NCI-H128 (cell line): ENCODE data around the gene CACNA2D4.

Experiments
- DNase-seq: peaks from one replicate; lab custom pipeline; 2025; ENCODE audit not compliant: unreplicated experiment; lab: John Stamatoyannopoulos, UW

The CACNA2D4 gene

DNA sequence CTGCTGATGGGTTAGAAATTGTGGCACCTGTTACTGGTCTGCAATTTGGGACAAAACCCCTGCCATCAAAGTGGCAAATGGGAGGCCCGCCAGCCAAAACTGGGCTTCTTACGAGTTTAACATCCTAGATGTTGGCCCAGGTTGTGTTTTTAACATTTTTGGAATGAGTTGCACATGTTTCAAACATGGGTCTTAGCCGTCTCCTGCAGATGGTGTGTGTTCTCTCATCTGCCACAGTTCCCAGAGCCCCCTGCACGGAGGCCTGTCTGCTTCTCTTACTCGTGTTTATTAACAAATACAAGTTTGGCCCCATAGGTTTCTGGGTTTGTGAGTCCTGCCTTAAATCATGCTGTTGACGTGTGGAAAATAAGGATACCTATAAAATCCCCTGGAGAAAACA is 46.5 kb downstream of the CACNA2D4 start:
- DNase-seq = no peak

DNA sequence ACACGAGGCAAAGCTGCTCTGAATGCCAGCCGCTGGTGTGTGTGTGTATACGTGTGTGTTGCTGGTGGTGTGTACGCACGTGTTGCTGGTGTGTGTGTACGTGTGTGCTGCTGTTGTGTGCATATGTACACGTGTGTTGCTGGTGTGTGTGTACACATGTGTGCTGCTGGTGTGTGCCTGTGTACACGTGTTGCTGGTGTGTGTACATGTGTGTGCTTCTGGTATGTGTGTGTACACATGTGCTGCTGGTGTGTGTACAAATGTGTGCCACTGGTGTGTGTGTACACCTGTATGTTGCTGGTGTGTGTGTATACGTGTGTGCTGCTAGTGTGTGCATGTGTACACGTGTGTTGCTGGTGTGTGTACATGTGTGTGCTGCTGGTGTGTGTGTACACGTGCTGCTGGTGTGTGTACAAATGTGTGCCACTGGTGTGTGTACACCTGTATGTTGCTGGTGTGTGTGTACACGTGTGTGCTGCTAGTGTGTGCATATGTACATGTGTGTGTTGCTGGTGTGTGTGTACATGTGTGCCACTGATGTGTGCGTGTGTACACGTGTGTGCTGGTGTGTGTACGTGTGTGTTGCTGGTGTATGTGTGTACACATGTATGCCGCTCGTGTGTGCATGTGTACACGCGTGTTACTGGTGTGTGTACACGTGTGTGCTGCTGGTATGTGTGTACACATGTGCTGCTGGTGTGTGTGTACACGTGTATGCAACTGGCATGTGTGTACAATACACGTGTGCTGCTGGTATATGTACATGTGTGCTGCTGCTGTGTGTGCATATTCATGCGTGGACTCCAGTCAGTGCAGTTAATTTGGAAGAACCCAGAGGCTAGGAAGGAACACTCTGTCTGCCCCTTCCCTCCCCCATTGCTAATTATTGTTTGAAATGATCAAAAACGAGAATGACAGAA is 47.2 kb downstream of the CACNA2D4 start:
- DNase-seq = no peak

DNA sequence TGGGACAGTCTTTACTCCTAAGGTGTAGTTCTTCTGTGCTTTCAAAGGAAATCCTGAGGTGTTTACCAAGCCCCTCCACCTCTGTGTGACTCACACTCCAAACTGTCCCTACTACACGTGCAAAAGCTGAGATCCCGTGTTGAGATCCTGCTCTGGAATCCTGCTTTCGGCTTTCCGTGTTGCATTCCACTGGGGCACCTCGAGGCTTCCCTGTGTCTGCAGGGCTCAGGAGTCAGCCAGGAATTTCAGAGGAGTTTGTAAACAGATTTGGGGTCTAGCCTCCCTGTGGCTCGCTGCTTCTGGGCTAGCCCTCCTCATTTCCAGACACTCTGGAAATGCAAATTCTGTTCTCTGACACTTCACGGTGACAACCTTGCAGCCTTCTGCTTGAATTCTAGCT is 48.4 kb downstream of the CACNA2D4 start:
- DNase-seq = no peak

DNA sequence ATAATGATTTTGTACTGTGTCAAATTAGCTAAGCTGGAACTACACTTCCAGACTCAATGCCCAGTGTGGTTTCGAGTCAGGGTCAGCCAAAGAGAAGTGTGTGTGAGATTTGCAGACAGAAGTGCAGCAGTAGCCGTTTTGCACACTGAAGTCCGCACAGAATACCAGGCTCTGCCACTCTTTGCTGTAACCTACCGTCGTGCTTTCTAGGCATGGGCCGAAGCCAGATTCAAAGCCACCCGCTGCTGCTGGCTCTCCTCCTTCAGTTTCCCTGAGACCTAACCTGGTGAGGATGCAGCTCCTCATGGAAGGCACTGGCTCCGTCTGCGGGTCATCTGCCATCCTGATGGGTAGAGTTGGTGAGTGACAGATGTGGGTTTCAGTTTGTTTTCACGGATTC is 49.3 kb downstream of the CACNA2D4 start:
- DNase-seq = no peak

DNA sequence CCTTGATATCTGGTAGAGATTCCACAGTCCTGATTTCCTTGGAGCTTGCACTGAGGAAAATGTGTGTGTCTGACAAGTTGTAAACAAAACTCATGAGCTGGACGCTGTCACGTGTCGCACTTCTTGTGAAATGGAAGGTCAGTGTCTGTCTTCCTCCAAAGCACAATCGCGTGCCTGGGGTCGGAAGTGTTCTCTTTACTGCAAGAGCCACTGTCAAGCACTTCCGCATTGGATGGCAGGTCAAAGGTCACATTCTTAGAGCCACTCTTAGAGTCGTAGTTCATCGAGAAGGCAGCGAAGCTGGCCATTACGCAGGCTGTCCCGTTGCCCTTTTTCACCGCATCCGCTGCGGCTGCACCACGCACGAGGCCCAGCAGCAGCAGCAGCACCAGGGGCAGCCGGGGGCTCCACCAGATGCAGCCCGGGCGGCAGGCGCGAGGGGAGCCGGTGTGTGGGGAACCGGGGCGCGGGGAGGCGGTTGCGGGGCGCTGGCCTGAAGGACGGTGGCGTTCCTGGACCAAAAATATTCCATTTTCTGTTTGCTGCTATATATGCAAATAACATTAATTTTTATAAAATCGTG is 53.1 kb downstream of the CACNA2D4 start:
- DNase-seq = no peak

DNA sequence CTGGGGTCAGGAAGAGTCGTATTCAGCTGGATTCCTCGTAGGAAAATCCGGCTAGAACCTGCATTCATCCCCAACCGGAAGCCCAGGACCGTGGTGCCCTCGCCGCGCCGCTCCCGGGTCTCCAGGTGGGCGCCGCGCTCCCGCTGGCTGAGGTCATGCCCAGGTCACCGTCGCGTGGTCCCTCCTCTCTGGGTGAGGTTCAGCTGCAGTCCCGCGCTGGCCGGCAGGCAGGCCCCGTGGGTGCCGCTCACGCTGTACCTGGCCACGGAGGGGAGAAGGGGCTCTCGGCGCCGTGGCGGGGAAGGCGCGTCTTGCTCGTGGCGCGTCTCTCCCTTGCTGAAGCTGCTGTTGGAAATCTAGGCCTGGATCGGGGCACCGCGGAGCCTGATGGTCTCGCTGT is 53.6 kb downstream of the CACNA2D4 start:
- DNase-seq = no peak

DNA sequence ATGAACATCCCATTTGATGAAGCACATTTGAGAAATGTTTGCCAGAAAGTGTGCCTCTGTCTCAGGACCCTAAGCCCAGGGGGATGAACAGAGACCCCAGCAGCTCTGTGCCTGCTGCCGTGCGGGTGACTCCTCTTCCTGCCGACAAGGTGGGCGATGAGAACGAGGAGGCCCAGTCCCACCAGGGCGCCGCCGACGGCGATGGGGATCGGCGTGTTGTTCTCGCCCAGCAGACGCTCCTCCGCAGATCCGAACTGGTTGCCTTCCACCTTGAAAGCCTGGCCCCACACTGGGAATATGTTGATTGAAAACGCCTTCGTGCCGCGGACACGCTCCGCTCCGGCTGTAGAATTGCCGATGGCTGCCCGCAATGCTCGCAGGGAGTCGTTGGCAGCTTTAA is 54.0 kb downstream of the CACNA2D4 start:
- DNase-seq = no peak

DNA sequence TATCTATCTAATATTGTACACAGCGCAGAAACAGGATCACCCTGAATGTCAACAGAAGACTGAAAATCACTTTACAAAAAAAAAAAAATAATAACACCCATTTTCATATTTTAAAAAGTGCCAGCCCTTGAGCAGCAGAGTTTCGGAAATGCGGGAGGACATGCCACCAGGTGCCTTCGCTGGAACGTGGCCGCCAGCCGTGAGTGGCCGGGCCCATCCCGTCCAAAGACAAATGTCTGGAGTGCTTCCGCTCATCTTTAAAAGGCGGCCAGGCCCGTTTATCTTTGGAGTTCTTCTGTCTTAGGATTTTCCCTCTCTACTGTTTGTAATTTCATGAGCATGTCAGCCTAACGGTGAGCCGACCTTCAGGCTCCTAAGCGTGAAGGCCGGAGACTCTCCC is 54.6 kb downstream of the CACNA2D4 start:
- no peak for DNase-seq

DNA sequence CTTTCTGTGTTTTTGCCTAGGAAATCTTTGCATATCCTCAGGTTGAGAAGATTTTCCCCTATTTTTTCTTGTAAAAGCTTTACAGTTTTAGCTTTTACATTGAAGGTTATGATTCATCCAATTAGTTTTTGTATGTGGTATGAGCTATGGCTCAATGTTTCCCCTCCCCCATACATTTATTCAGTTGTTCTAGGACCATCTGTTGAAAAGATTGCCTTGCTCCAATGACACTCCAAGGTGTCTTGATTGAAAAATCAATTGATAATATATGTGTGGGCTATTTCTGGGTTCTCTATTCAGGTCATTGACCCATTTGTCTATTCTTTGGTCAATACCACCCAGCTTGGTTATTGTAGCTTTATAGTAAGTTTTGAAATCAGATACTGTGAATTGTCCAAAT is 55.5 kb downstream of the CACNA2D4 start:
- no peak for DNase-seq

DNA sequence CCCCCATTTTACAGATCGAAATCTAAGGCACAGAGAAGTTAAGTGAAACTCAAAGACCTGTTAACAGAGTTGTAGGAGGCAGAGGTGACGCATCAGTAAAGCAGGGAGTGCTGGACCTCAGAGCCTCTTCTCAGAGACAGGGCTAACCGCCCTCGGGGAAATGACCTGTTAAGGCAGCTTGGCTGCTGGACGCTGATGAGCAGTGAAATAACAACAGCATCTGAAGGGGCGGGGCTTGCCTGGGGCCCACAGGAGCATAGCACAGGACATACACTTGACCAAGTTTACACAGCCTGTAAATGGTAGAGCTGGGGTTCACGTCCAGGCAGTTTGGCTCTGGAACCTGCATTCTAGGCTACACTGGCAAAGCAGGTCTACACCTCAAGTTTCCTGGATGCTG is 58.8 kb downstream of the CACNA2D4 start:
- no peak for DNase-seq

DNA sequence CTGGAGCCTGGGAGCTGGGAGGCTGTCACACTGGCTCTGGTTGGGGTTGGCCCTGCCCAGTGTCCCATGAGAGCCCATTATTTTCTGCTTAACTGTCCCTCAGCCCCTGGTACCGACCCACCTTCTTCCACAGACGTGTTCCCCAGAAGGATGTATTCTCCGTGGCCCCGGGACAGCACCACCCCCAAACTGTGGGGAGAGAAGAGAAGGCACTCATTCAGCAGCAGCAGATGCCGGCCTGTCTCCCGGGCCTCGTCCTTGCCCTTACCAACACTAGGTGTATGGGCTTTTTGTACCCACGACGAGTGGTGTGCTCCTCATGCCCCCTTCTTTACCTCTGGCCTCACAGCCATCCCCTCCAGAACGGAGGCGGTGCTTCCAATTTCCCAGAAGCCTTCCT is 60.0 kb downstream of the CACNA2D4 start:
- no peak for DNase-seq

DNA sequence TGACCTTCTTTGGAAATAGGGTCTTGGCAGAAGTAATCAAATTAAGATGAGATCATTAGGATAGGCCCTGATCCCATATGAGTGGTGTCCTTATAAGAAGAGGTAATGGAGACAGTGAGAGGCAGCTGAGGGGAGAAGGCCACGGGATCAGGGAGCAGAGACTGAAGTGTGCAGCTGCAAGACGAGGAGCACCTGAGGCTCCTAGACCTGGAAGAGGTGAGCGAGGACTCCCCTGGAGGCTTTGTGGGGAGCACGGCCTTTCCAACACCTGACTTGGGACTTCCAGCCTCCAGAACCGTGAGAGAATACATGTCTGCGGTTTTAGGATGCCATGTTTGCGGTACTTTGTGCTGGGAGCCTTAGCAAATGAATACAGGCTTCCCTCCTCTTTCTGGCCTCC is 60.6 kb downstream of the CACNA2D4 start:
- no peak for DNase-seq

DNA sequence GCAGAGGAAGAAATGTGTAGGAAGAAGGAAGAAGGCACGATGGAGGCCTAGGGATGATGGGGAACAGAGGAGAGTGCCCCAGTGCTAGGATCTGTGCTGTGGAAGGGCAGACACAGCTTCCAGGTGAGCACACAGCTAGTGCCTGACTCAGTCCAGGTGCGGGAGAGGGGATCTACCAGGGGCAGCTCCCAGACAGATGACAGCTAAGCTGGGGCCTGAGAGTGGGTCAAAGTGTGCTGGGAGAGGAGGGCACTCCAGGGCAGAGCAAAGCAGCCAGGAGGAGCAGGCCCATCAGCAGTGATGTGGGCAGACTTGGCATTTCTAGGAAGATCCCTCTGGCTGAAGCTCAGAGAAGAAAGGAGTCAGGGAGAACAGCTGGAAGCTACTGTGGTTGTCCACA is 61.4 kb downstream of the CACNA2D4 start:
- DNase-seq = no peak

DNA sequence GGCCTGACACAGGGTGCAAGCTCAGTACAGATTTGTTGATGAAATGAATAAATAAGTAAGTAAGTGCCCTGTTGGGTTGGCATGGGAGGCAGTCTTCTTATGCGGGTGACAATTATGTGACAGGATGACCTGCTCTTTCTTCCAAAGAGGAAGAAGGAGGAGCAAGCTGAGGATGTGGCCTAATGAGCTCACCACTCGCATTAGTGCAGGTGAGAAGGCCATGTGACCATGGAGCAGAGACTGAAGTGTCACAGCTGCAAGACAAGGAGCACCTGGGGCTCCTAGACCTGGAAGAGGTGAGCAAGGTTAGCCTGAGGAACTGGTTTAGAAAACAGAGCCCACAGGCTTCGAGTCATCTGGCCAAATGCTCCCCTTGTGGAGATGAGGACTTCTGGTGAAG is 63.2 kb downstream of the CACNA2D4 start:
- no peak for DNase-seq

DNA sequence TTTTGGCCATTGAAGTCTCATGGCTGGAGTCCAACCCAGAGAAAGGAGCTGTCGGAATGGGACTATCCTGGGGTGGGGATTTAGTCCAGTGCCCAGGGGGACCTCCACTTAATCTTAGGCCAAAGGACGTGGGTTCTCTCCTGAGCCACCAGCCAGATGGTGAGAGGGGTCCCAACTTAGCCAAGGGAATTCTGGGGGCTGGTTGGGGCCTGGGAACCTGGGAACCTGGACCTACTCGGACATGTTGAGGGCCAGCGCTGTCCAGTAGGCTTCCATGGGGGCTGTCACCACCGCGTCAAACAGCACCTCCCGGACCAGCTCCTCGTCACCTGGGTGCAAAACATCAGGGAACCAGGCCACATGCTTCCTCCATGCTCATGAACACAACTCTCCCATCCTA is 64.7 kb downstream of the CACNA2D4 start:
- no peak for DNase-seq

DNA sequence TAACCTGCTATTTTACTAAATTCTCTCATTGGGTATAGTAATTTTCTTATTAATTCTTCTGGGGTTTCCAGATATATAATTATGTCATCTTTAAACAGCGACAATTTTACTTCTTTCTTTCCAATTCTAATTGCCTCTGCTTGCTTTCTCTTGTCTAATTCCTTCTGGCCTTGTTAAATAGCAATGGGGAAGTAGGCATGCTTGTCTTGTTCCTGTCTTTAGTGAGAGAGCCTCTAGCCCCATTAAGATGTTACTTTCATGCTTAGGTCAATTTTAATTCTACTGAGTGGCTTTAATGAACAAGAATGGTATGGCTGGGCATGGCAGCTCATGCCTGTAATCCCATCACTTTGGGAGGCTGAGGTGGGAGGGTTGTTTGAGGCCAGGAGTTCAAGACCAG is 66.4 kb downstream of the CACNA2D4 start:
- no peak for DNase-seq

DNA sequence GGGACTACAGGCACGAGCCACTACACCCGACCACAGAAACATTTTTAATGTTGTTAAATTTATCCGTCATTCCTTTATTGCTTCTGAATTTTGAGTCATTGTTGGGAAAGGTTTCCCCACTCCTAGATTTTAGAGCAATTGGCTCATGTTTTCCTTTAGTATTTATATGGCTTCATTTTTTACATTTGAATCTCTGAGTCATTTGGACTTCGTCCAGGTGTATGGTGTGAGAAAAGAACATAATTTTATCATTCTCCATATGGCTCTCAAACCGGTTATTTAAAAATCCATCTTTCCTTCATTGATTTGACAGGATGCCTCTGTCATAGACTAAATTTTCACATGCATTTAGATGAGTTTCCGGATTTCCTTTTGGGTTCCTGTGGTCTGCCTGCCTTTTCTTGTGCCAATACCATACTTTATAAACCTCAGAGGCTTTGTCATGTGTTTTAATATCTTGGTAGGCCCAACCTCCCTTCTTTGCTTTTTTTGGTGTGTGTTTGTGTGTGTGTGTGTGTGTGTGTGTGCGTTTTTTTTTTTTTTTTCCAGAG is 67.2 kb downstream of the CACNA2D4 start:
- no peak for DNase-seq

DNA sequence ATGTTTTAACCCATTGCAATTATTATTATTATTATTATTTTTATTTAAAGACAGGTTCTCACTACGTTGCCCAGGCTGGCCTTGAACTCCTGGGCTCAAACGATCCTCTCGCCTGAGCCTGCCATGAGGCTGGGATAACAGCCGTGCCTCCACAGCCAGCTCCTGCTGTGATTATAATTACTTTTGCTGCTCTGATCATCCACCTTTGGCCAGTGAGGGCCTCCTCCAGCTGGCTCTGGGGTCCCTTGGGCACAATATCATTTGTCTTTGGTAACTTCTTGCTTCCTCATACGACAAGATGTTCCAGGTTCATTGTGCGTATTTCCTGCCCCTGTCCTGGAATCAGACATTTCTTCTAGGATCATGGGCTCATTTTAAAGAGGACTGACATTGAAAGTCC is 69.7 kb downstream of the CACNA2D4 start:
- no peak for DNase-seq

DNA sequence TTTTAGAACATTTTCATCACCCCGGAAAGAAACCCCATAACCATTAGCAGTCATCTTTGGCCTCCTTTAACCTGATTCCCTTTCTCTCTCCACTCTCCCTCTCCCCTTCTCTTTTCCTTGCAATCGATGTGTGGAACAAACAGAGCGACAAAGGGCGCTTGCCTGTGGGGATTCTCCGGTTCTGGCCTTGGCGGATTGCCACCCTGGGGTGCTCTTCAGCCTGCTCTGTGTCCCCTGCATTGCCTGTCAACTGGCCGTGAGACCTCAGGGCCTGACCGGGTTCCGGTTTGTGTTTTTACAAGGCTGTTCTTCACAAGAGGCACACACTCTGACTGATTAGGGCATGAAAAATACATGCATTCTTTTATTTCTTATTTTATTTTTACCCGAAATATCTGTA is 70.3 kb downstream of the CACNA2D4 start:
- no peak for DNase-seq

DNA sequence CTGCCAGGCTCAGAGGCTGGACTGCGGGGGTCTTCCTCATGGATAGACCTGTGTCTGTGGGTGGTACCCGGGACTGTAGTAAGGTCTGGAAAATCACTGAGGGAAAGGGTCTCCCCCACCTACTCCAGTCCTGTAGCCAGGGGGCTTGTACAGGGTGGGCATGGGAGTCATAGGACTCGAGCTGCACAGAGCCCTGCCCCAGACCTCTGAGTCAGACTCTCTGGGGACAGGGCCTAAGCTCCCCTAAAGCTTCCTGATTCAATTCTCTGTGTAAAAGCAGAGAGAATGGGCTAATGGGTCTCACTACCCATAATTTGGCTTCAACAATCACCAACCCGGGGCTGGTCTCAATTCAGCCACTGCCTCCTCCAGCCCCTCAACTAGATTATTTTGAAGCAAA is 71.0 kb downstream of the CACNA2D4 start:
- DNase-seq = no peak

DNA sequence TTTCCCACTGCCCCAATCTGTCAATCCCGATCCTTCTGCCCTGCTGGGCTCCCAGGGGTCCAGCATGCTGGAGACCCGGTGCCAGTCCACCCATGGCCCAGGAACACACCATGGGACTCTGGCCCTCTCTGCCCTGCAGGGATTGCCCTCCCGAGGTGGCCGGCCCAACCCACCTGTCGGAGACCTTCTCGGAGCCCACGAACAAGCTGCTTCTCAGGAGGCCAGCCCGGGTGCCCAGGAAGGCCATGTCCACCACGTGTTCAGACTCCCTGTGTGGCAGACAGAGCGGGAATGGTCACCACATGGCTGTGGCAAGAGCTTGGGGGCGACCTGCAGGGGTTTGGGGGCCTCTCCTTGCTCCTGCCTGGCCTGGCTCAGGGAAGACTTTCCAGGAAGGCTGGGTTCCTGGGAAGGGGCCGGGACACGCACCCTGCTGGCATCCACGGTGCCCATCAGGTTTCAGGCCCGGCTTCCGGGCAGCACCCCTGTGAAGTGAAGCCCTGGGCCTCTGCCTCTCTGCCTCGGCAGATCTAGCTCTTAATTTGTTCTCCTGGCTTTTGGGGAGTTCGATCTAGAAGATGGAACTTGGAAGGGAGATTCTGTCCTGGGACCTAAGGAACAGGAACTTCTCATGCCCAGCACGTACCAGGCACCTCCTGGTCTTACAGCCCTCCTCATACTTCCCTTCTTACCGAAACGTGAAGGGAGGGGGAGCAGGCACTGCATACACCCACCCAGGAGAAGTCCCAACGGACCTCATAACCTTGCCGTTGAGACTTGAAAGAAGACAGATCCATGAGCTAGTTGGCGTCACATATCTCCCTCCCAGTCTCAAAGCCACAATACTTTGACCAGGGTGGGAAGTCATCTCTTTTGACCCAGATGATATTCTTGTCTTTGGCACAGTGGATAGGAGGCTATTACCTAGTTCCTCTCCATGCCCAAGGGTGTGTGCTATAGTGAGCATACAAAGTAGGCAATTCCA is 71.7 kb downstream of the CACNA2D4 start:
- DNase-seq = no peak
